NT2/D1 (cell line): Measurements from ENCODE around the gene TRIM46.

ENCODE experiments used
- SUZ12 ChIP-seq: IDR thresholded peaks from 2 replicates; pipeline ENCODE4 v1.6.1; 2011; ENCODE audit not compliant: insufficient read length, insufficient read depth; ENCODE audit errors: extremely low read depth
- YY1 ChIP-seq: IDR thresholded peaks from 2 replicates; pipeline ENCODE4 v1.6.1; 2011; ENCODE audit not compliant: insufficient read length, insufficient read depth
- ZNF274 ChIP-seq: IDR thresholded peaks from 2 replicates; pipeline ENCODE4 v1.6.1; 2011; ENCODE audit warnings: mild to moderate bottlenecking, low read depth, low read length

DNA sequence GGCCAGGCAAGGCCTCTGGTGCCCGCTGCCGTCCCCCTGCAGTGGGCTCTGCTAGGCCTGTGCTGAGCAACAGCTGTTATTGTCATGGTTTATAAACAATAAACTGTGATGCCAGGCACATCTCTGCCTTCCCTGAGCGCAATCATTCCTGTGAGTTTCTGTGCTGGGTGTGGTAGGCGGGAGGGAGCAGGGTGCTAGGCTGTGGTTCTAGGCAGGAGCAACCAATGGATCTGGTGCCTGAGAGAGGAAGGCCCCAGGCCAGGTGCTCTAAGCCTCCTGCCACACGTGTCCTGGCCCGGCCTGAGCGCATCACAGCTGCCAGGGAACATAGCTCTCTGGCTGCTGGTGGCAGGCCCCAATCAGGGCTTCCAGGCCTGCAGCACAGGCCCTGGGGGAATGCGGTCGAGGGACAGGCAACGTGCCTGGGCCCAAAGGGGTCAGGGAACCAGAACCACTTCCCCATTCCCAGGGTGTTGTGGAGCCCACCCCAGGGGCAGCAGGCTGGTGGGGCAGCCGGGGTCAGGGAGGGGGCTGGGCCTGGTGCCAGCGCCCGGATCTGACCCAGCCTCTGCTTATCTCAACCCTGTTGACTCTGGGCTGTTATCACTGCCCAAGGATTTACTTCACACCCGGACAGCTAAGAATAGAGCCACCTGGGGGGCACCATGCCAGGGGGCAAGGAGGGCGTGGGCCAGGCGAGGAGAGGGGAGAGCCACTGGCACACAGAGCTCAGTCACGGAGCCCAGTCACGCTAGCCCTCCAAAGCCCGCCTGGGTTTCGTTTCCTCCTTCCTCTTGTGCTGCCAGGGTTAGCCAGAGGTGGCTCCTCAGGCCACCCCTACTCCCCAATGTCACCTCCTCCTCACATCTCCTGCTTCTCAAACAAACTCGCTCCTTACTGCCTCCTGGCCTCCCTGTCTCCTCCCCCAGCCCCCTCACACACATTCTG lies 11.5 kb downstream of the TRIM46 start:
- TF ChIP-seq ZNF274 (no peak), YY1 (no peak), SUZ12 (no peak)
